ENCODE data around the gene ZDHHC17. TPM values are rescaled to one million over a fixed set of nuclear protein-coding genes. Genes with fewer than 3 reads are reported as not detected.
A peak's percentile ranks its signal among the peaks of the same experiment; 100 is the strongest.

The ZDHHC17 gene
- total and polyA plus RNA-seq, 2 of the 13 experiments (the other 11 are each of a cell fraction or from before 2014, with no cell fraction given), result 36.7 to 38.5 TPM

GRCh38 chr12:76763746-76764675, at the start of gene ZDHHC17 (continued):
- TF ChIP-seq, protein P1, sequence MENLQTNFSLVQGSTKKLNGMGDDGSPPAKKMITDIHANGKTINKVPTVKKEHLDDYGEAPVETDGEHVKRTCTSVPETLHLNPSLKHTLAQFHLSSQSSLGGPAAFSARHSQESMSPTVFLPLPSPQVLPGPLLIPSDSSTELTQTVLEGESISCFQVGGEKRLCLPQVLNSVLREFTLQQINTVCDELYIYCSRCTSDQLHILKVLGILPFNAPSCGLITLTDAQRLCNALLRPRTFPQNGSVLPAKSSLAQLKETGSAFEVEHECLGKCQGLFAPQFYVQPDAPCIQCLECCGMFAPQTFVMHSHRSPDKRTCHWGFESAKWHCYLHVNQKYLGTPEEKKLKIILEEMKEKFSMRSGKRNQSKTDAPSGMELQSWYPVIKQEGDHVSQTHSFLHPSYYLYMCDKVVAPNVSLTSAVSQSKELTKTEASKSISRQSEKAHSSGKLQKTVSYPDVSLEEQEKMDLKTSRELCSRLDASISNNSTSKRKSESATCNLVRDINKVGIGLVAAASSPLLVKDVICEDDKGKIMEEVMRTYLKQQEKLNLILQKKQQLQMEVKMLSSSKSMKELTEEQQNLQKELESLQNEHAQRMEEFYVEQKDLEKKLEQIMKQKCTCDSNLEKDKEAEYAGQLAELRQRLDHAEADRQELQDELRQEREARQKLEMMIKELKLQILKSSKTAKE (CRISPR knock-in tag; IDR thresholded peaks at IDR 0.05; ENCODE audit: borderline replicate concordance), result 0 out of 2 replicates have a peak, but pooled peaks have one; percentile 30
- TF ChIP-seq HNRNPK (IDR thresholded peaks at IDR 0.05; ENCODE audit: low read depth, low read length, poor library complexity, severe bottlenecking) (peak; percentile 71), RARA (CRISPR knock-in tag; IDR thresholded peaks at IDR 0.05) (no peak), HMGXB3 (CRISPR knock-in tag; IDR thresholded peaks at IDR 0.05; ENCODE audit: borderline replicate concordance) (no peak), ZNF143 (CRISPR knock-in tag; IDR thresholded peaks at IDR 0.05) (peak; percentile 87), HOXD1 (CRISPR knock-in tag; IDR thresholded peaks at IDR 0.05) (no peak; the same call in 1 of the 2 replicates), SOX6 (IDR thresholded peaks at IDR 0.05) (no peak), SOX6 (CRISPR knock-in tag; IDR thresholded peaks at IDR 0.05) (peak; percentile 69), IRX3 (CRISPR knock-in tag; IDR thresholded peaks at IDR 0.05; ENCODE audit: borderline replicate concordance, low read depth) (peak; percentile 30; the same call in 1 of the 2 replicates), RBM39 (IDR thresholded peaks at IDR 0.05; ENCODE audit: low read depth, low read length, poor library complexity, severe bottlenecking) (peak; percentile 73), TMF1 (CRISPR knock-in tag; IDR thresholded peaks at IDR 0.05; ENCODE audit: low read depth) (peak; percentile 18), ZNF713 (CRISPR knock-in tag; IDR thresholded peaks at IDR 0.05) (0 out of 2 replicates have a peak, but pooled peaks have one; percentile 44), NFYB (CRISPR knock-in tag; IDR thresholded peaks at IDR 0.05) (no peak), FOSL2 (CRISPR knock-in tag; IDR thresholded peaks at IDR 0.05) (no peak; the same call in 1 of the 2 replicates), JARID2 (CRISPR knock-in tag; IDR thresholded peaks at IDR 0.05; ENCODE audit: insufficient replicate concordance) (peak; percentile 45), ZNF207 (IDR thresholded peaks at IDR 0.05; ENCODE audit: borderline replicate concordance) (no peak), MTA3 (CRISPR knock-in tag; IDR thresholded peaks at IDR 0.05) (no peak), TBX2 (CRISPR knock-in tag; IDR thresholded peaks at IDR 0.05; ENCODE audit: borderline replicate concordance) (peak; percentile 79)
- TF ChIP-seq, protein P2, sequence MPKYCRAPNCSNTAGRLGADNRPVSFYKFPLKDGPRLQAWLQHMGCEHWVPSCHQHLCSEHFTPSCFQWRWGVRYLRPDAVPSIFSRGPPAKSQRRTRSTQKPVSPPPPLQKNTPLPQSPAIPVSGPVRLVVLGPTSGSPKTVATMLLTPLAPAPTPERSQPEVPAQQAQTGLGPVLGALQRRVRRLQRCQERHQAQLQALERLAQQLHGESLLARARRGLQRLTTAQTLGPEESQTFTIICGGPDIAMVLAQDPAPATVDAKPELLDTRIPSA (CRISPR knock-in tag; IDR thresholded peaks at IDR 0.05; ENCODE audit: borderline replicate concordance), result peak; percentile 83; the same call in 1 of the 2 replicates
- TF ChIP-seq, protein P3, sequence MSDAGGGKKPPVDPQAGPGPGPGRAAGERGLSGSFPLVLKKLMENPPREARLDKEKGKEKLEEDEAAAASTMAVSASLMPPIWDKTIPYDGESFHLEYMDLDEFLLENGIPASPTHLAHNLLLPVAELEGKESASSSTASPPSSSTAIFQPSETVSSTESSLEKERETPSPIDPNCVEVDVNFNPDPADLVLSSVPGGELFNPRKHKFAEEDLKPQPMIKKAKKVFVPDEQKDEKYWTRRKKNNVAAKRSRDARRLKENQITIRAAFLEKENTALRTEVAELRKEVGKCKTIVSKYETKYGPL (CRISPR knock-in tag; IDR thresholded peaks at IDR 0.05), result no peak
- TF ChIP-seq, protein P4, sequence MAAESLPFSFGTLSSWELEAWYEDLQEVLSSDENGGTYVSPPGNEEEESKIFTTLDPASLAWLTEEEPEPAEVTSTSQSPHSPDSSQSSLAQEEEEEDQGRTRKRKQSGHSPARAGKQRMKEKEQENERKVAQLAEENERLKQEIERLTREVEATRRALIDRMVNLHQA (CRISPR knock-in tag; IDR thresholded peaks at IDR 0.05), result no peak

All from HepG2 (cell line).